Muscle layer of duodenum (tissue), 2 donors: ENCODE results near the gene GPR173.
A peak's percentile ranks its signal among the peaks of the same experiment; 100 is the strongest.

Experiments
- H3K27ac ChIP-seq: one replicate; pipeline ENCODE4 v1.7.0; 2013; ENCODE audit warnings: mild to moderate bottlenecking, low read length
- H3K27me3 ChIP-seq: one replicate; pipeline ENCODE4 v1.7.0; 2013; ENCODE audit warnings: low read depth, mild to moderate bottlenecking, control low read depth, low read length
- H3K36me3 ChIP-seq, 2 donors: one replicate each; pipeline ENCODE4 v1.7.0; 2013; ENCODE audit warnings: low read length in 2 of 2, control low read depth in 1 of 2, mild to moderate bottlenecking in 1 of 2; ENCODE audit not compliant: insufficient read depth in 2 of 2, control insufficient read depth in 1 of 2
- H3K4me1 ChIP-seq, 2 donors: one replicate each; pipeline ENCODE4 v1.7.0; 2013; ENCODE audit warnings: low read length in 2 of 2, mild to moderate bottlenecking in 2 of 2, control low read depth in 1 of 2, moderate library complexity in 1 of 2; ENCODE audit not compliant: insufficient read depth in 2 of 2, control insufficient read depth in 1 of 2
- H3K4me3 ChIP-seq, 2 donors: one replicate each; pipeline ENCODE4 v1.7.0; 2013; ENCODE audit warnings: low read length in 2 of 2, low read depth in 1 of 2, mild to moderate bottlenecking in 1 of 2
- H3K9me3 ChIP-seq, 2 donors: one replicate each; pipeline ENCODE4 v1.7.0; 2013; ENCODE audit warnings: low read length in 2 of 2, control low read depth in 1 of 2, mild to moderate bottlenecking in 1 of 2; ENCODE audit not compliant: control insufficient read depth in 1 of 2
- donor health status: healthy.

Gene GPR173

DNA sequence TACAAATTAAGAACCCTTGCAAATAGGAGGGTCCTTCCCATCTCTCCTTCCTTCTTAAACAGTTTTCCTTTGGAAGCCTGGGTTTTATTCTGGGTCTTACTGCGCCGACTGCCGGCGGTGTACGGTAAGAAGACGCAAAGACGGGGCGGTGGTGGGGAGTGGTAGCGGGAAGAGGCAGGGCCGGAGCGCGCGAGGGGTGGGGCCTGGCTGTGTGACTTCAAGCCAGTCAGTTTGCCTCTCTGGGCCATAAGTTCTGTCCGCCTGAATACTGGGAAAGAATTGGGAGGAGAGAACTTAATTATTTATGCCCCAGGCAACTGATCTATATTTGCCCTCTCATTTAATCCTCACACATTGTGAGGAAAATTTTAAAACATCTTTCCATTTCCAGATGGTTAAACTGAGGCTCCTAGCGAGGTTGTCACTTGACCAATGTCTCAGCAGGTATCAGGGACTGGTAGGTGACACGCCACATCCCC, 44.6 kb downstream of the GPR173 start:
- Histone ChIP-seq H3K4me3 (peak overlapping the region; percentile 71 to 83), H3K36me3 (no peaks in the 10 kb centered on the region), H3K27ac (peak overlapping the region; percentile 96), H3K4me1 (peaks cover 0 to 7% of the 10 kb centered on the region in 2 donors), H3K27me3 (no peaks in the 10 kb centered on the region), H3K9me3 (no peaks in the 10 kb centered on the region)

DNA sequence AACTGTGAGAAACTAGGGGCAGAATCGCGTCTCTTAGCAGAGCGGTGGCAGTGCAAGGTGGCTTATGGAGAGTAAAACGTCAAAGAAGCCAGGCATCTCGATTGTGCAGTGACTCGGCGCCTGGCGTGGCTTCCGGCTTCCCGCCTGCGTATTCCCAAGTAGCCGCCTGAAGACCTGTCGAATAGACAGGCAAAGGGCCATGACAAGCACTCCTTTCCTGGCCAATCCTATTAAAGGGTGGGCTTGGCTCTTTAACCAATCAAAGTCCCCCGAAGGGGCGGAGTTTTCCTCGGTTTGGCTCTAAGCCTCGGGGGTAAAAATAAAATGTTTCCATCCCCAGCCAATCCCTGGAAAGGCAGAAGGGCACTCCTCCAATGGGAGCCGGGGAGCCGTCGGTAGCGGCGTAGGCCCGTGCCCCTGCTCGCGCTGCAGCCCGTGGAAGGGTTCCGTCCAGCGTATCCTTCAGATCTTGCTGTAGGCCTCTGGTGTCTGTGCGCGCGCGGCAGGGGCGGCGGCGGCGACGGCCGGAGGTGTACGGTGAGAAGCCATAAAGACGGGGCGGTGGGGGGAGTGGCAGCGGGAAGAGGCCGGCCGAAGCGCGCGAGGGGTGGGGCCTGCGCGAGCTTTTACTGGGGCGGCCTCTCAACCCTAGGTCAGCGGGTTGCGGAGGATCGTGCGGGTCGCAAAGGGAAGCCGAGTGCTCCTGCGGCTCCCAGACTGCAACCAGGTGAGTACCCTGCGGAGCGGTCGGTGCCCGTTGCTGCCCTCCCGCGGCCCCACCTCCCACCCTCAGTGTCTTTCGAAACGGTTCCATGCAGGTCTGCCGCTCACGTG, 45.4 kb downstream of the GPR173 start, which contains the start of gene KANTR:
KANTR (plus strand) TSS at position 395 of the 834 bp plus-strand sequence. CDS start 30,131 bp downstream, outside the sequence.
- H3K27ac ChIP-seq, result peak within 1 kb of the TSS; percentile 96
- H3K4me1 ChIP-seq, result peaks cover 0 to 7% of the 10 kb centered on the region in 2 donors
- no peaks in the 10 kb centered on the region for H3K36me3 ChIP-seq
- peak within 1 kb of the TSS; percentile 71 to 83 for H3K4me3 ChIP-seq
- no peaks in the 10 kb centered on the region for H3K27me3 ChIP-seq
- no peaks in the 10 kb centered on the region for H3K9me3 ChIP-seq

DNA sequence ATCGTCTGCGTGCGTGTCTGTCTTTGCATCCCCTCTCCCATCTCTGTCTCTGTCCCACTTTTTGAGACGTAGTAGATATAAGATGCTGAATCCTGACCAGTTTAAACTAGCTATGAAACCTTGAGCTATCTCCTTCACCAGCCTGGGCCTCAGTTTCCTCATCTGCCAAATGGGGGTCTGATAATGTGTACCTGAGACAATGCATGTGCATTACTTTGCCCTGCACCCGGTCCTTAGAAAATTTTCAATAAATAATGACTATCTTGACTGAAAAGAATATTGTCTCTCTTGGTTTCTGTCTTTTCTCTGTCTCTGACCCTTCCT, 46.0 kb downstream of the GPR173 start:
- H3K27ac ChIP-seq, result peak overlapping the region; percentile 54
- no peaks in the 10 kb centered on the region for H3K27me3 ChIP-seq
- H3K4me1 ChIP-seq, result peaks cover 0 to 7% of the 10 kb centered on the region in 2 donors
- peak overlapping the region; percentile 71 to 83 for H3K4me3 ChIP-seq
- no peaks in the 10 kb centered on the region for H3K36me3 ChIP-seq
- no peaks in the 10 kb centered on the region for H3K9me3 ChIP-seq

GRCh38 chrX:53095796-53096195, 47.2 kb downstream of the GPR173 start:
- Histone ChIP-seq H3K27me3 (no peaks in the 10 kb centered on the region), H3K36me3 (peaks cover 0 to under 1% of the 10 kb centered on the region in 2 donors), H3K9me3 (no peaks in the 10 kb centered on the region), H3K27ac (no peak overlapping the region), H3K4me1 (peaks cover 0 to 7% of the 10 kb centered on the region in 2 donors), H3K4me3 (no peak overlapping the region)

DNA sequence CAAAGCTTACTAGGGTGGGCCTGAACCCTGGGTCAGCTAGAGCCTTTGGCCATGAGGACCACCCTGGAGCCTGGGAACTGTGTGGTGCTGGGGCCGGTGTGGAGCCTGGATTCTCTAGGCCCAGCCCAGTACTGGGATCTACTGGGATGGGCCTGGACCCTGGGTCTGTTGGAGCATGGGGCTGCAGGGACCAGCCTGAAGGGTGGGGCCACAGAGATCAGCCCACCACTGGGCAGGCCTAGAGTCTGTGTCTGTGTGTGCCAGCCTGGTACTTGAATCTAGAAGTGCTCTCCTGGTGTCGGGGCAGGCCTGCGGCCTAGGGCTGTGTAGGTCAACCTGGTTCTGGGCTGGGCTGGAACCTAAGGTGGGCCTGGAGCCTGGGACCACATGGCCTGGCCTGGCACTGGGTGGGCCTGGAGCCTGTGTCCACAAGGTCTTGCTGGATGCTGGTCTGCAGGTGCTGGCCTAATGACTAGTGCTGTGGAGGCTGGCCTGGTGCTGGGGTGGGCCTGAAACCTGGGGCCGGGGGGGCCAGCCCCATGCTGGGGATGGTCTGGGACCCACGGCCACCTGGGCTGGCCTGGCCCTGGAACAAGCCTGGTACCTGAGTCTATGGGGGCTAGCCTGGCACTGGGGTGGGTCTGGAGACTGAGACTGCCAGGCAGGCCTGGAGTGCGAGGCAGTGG, 66.4 kb downstream of the GPR173 start:
- H3K27ac ChIP-seq, result no peak overlapping the region
- H3K4me3 ChIP-seq, result no peak overlapping the region
- no peaks in the 10 kb centered on the region for H3K27me3 ChIP-seq
- H3K9me3 ChIP-seq, result no peaks in the 10 kb centered on the region
- peaks cover 0 to 9% of the 10 kb centered on the region in 2 donors for H3K4me1 ChIP-seq
- no peaks in the 10 kb centered on the region for H3K36me3 ChIP-seq

DNA sequence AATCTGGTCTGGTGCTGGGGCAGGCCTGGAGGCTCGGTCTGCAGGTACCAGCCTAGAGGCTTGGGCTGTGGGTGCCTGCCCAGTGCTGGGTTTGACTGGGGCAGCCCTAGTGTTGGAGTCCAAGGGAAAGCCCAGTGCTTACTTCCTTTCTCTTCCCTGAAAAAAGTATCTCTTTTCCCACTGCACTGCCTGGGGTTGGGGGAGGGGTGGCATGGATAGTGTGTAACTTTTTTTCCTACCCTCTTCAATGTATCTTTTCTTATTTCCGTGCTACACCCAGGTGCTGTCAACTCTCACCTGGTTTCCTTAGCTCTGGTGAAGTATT, 66.9 kb downstream of the GPR173 start:
- peaks cover 0 to 9% of the 10 kb centered on the region in 2 donors for H3K4me1 ChIP-seq
- H3K4me3 ChIP-seq, result no peak overlapping the region
- peak overlapping the region; percentile 73 for H3K27ac ChIP-seq
- no peaks in the 10 kb centered on the region for H3K36me3 ChIP-seq
- H3K27me3 ChIP-seq, result no peaks in the 10 kb centered on the region
- no peaks in the 10 kb centered on the region for H3K9me3 ChIP-seq

GRCh38 chrX:53116101-53116500, 67.5 kb downstream of the GPR173 start:
- Histone ChIP-seq H3K9me3 (no peaks in the 10 kb centered on the region), H3K4me1 (peaks cover 0 to 9% of the 10 kb centered on the region in 2 donors), H3K36me3 (no peaks in the 10 kb centered on the region), H3K4me3 (peak overlapping the region in 1 of 2 donors; percentile 38), H3K27ac (peak overlapping the region; percentile 73), H3K27me3 (no peaks in the 10 kb centered on the region)

DNA sequence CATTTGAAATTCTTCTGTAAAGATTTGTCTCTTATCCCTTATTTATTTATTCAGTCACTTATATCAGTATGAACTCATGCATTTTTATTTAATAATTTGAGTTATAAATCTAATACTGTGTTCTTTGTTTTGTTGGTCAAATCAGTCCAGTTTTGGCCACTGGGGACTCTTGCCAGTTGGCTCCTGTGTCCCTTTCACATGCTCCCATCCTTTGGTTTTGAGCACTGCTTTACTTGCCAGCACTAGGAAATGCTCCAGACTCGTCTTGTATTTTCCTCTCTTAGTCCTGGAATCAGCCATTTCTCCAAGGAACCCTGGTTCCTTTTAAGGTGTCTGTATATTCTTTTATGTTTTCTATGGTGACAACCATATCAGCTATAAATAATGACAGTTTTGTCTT, 73.4 kb downstream of the GPR173 start:
- Histone ChIP-seq H3K27me3 (no peaks in the 10 kb centered on the region), H3K36me3 (no peaks in the 10 kb centered on the region), H3K9me3 (no peaks in the 10 kb centered on the region), H3K4me1 (no peaks in the 10 kb centered on the region), H3K27ac (no peak overlapping the region), H3K4me3 (no peak overlapping the region)

GRCh38 chrX:53125506-53125905, 76.9 kb downstream of the GPR173 start:
- Histone ChIP-seq H3K4me1 (no peaks in the 10 kb centered on the region), H3K27ac (no peak overlapping the region), H3K36me3 (no peaks in the 10 kb centered on the region), H3K27me3 (no peaks in the 10 kb centered on the region), H3K9me3 (no peaks in the 10 kb centered on the region), H3K4me3 (no peak overlapping the region)

- Histone ChIP-seq H3K27me3 (no peaks in the 10 kb centered on the region), H3K27ac (no peak overlapping the region), H3K4me3 (no peak overlapping the region), H3K36me3 (no peaks in the 10 kb centered on the region), H3K4me1 (no peaks in the 10 kb centered on the region), H3K9me3 (no peaks in the 10 kb centered on the region)
These were observed 77.8 kb downstream of the GPR173 start for GRCh38 chrX:53126377-53126776.

- H3K27me3 ChIP-seq, result no peaks in the 10 kb centered on the region
- H3K36me3 ChIP-seq, result no peaks in the 10 kb centered on the region
- no peaks in the 10 kb centered on the region for H3K9me3 ChIP-seq
- no peak overlapping the region for H3K27ac ChIP-seq
- no peaks in the 10 kb centered on the region for H3K4me1 ChIP-seq
- no peak overlapping the region for H3K4me3 ChIP-seq
These were observed 79.6 kb downstream of the GPR173 start for GRCh38 chrX:53128097-53128749.
